Measurements from ENCODE around the gene TRIM3.

DNA sequence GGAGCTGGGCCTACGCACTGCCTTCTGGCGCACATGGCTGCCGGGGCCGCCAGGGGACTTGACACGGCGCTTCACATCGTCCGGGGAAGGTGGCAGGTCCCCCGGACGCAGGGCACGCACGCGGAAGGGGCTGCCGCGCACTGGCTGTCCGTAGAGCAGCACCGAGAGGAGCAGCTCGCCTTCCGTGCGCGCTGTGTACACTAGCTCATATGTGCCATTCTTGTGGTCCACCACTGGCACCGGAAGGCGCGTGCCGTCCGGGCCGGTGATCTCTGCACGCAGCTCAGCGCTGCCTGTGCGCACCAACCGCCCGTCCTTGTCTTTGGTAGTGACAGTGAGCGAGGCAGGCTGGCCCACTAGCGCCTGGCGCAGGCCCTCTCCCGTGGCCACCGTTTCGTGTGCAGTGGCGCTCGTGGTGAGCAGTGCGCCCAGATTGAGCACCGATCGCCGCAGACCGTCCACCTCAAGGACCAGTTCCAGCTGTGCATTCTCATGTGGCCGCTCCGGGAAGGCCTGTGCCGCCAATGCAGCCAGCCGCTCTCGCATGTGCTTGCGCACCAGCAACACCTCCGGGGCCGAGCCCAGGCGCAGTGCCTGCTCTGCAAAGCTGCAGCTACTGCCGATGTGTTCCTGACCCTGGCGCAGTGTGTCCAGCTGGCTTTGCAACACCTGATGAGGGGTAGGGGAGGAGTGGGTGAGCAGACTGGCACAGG, 17.2 kb downstream of the TRIM3 start:
- TF ChIP-seq, protein P1, sequence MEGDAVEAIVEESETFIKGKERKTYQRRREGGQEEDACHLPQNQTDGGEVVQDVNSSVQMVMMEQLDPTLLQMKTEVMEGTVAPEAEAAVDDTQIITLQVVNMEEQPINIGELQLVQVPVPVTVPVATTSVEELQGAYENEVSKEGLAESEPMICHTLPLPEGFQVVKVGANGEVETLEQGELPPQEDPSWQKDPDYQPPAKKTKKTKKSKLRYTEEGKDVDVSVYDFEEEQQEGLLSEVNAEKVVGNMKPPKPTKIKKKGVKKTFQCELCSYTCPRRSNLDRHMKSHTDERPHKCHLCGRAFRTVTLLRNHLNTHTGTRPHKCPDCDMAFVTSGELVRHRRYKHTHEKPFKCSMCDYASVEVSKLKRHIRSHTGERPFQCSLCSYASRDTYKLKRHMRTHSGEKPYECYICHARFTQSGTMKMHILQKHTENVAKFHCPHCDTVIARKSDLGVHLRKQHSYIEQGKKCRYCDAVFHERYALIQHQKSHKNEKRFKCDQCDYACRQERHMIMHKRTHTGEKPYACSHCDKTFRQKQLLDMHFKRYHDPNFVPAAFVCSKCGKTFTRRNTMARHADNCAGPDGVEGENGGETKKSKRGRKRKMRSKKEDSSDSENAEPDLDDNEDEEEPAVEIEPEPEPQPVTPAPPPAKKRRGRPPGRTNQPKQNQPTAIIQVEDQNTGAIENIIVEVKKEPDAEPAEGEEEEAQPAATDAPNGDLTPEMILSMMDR (IDR thresholded peaks at IDR 0.05), result no peak
- no peak for TF ChIP-seq EZH2 (IDR thresholded peaks at IDR 0.05; ENCODE audit: borderline replicate concordance, insufficient read depth, low read depth, low read length, poor library complexity, severe bottlenecking)
